LNCAP (cell line): Measurements from ENCODE around the gene MXRA7.

ENCODE experiments used
- CTCF ChIP-seq: fragments of 450-650 bp; IDR thresholded peaks from 2 replicates; pipeline ENCODE4 v1.5.1; 2017; ENCODE audit warnings: mild to moderate bottlenecking

Gene MXRA7

GRCh38 chr17:76675648-76676047, 35.1 kb downstream of the MXRA7 start:
- TF ChIP-seq CTCF = no peak

- TF ChIP-seq CTCF = no peak
Observed at GRCh38 chr17:76674600-76674999, 36.2 kb downstream of the MXRA7 start.

GRCh38 chr17:76673729-76674128, 37.0 kb downstream of the MXRA7 start:
- TF ChIP-seq CTCF = no peak

- no peak for TF ChIP-seq CTCF
Observed at GRCh38 chr17:76672892-76673291, 37.9 kb downstream of the MXRA7 start.

GRCh38 chr17:76672270-76672851, 38.4 kb downstream of the MXRA7 start:
- TF ChIP-seq CTCF = no peak

- no peak for TF ChIP-seq CTCF
Observed at GRCh38 chr17:76671912-76672262, 38.9 kb downstream of the MXRA7 start.

- TF ChIP-seq CTCF = no peak
Observed at GRCh38 chr17:76671123-76671911, 39.4 kb downstream of the MXRA7 start.
